Upper lobe of right lung (tissue), 1 donor: Measurements from ENCODE around the gene CCSER1. TPM values are rescaled to one million over a fixed set of nuclear protein-coding genes. Genes with fewer than 3 reads are reported as not detected.
"Not testable (repeated sequence)": the region's sequence is repeated elsewhere in the genome, so short reads cannot be mapped to it uniquely, and the experiment has no call there.

Experiments
- ATAC-seq: fragments of 200-7000 bp; cut with Tn5 transposase; one replicate; pipeline ENCODE4 v1.9.1; 2020; ENCODE audit warnings: mild to moderate bottlenecking, moderate library complexity
- DNase-seq: peaks from one replicate; pipeline ENCODE4 v3.0.0-alpha.2; 2020
- H3K27ac ChIP-seq: fragments of 200-600 bp; one replicate; pipeline ENCODE4 v1.8.0; 2022
- H3K27me3 ChIP-seq: fragments of 200-600 bp; one replicate; pipeline ENCODE4 v1.8.0; 2022; ENCODE audit warnings: mild to moderate bottlenecking
- H3K36me3 ChIP-seq: fragments of 200-600 bp; one replicate; pipeline ENCODE4 v1.8.0; 2022
- H3K4me1 ChIP-seq: fragments of 200-600 bp; one replicate; pipeline ENCODE4 v1.8.0; 2022
- H3K4me3 ChIP-seq: fragments of 200-600 bp; one replicate; pipeline ENCODE4 v1.8.0; 2022; ENCODE audit warnings: mild to moderate bottlenecking
- H3K9me3 ChIP-seq: fragments of 200-600 bp; one replicate; pipeline ENCODE4 v1.8.0; 2022
- intact Hi-C: fragments of 100-400 bp; cut with DNase I; formaldehyde crosslinking; loops from one replicate; pipeline ENCODE4 v1.11.0; 2022
- total RNA-seq: library from RNA; stranded (reverse); fragmentation: NEBNext Ultra II Directional; extraction: Animal tissue kit (Norgen Biotek cat#: 25700); gene quantifications from one replicate; pipeline ENCODE4 v1.2.1, GENCODE V29; 2021
- TF ChIP-seq, protein P1 (sequence below): fragments of 200-600 bp; IDR thresholded peaks from one replicate; pipeline ENCODE4 v1.8.0; 2022; ENCODE audit warnings: antibody characterized with exemption
- donor health status: DM: no; HTN: yes; CAD: no; lungs with severe emphysema.

CCSER1 gene
- total RNA-seq, 1 donor from 2014 or later = 7.4 TPM

DNA sequence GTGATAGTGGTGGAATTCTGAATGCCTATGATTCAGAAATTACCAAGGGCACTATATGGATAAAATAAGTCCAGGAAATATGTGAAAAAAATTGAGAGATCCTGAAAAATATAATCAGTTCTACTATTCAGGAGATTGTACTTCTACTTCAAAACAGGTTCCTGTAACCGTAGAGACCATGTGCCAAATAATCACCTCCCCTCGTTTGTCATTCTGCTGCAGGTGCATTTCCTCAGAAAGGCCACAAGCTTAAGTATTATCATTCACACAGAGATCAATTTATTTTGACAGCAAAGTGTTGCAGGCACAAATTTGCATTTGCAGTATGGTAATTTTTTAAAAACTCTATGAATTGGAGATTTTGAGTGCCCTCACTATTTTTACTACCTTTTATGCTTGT is 1000.0 kb downstream of the CCSER1 start:
- H3K4me3 ChIP-seq = no peak overlapping the region
- ATAC-seq (no peak), DNase-seq (no peak)
- no peaks in the 10 kb centered on the region for H3K36me3 ChIP-seq
- no peak overlapping the region for H3K27ac ChIP-seq
- H3K9me3 ChIP-seq = no peaks in the 10 kb centered on the region
- H3K27me3 ChIP-seq = no peaks in the 10 kb centered on the region
- intact Hi-C loops = no loop called here
- no peaks in the 10 kb centered on the region for H3K4me1 ChIP-seq
- TF ChIP-seq, protein P1, sequence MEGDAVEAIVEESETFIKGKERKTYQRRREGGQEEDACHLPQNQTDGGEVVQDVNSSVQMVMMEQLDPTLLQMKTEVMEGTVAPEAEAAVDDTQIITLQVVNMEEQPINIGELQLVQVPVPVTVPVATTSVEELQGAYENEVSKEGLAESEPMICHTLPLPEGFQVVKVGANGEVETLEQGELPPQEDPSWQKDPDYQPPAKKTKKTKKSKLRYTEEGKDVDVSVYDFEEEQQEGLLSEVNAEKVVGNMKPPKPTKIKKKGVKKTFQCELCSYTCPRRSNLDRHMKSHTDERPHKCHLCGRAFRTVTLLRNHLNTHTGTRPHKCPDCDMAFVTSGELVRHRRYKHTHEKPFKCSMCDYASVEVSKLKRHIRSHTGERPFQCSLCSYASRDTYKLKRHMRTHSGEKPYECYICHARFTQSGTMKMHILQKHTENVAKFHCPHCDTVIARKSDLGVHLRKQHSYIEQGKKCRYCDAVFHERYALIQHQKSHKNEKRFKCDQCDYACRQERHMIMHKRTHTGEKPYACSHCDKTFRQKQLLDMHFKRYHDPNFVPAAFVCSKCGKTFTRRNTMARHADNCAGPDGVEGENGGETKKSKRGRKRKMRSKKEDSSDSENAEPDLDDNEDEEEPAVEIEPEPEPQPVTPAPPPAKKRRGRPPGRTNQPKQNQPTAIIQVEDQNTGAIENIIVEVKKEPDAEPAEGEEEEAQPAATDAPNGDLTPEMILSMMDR = no peak

DNA sequence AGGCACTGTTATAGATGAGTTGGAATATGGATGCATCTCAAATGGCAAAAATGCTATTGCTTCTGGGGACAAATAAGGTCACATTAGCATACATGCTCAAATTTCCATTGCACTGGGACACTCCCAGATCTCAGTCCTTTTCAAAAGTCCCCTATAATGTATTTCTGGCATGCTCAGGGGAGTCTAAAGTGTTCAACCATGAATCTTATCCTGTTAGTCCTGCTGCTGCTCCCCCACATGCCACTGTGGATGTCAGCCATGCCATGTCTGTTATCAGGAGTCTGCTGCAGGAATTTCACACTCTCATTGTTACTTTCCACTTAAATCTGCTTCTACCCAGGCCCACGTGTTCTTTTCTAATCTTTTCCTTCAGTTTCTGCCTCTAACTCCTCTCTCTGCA is 1000.6 kb downstream of the CCSER1 start:
- DNase-seq (no peak), ATAC-seq (no peak)
- no peak overlapping the region for H3K27ac ChIP-seq
- H3K4me1 ChIP-seq = no peaks in the 10 kb centered on the region
- intact Hi-C loops = no loop called here
- no peaks in the 10 kb centered on the region for H3K36me3 ChIP-seq
- no peak overlapping the region for H3K4me3 ChIP-seq
- TF ChIP-seq, protein P1 = no peak
- H3K27me3 ChIP-seq = no peaks in the 10 kb centered on the region
- H3K9me3 ChIP-seq = no peaks in the 10 kb centered on the region

DNA sequence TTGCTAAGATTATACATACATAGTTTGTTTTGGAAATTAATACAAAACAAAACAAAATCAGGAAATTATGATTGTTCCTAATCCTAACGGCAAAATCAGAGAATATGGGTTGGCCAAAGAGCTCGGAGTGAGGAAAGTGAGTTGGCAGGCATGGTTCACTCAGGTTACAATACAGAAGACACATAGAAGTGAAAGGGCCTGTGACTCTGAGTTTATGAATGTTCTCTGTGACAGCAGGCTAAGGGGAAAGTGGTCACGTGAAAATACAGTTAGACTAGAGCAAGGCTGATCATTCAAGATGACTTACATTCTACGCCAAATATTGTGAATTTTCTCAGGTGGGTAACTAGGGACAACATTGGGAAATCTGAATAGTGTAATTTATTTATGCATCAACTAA is 1001.3 kb downstream of the CCSER1 start:
- no peak overlapping the region for H3K4me3 ChIP-seq
- H3K4me1 ChIP-seq = no peaks in the 10 kb centered on the region
- no peaks in the 10 kb centered on the region for H3K27me3 ChIP-seq
- TF ChIP-seq, protein P1 = no peak
- H3K9me3 ChIP-seq = no peaks in the 10 kb centered on the region
- H3K27ac ChIP-seq = no peak overlapping the region
- intact Hi-C loops = no loop called here
- H3K36me3 ChIP-seq = no peaks in the 10 kb centered on the region
- ATAC-seq (no peak), DNase-seq (no peak)

DNA sequence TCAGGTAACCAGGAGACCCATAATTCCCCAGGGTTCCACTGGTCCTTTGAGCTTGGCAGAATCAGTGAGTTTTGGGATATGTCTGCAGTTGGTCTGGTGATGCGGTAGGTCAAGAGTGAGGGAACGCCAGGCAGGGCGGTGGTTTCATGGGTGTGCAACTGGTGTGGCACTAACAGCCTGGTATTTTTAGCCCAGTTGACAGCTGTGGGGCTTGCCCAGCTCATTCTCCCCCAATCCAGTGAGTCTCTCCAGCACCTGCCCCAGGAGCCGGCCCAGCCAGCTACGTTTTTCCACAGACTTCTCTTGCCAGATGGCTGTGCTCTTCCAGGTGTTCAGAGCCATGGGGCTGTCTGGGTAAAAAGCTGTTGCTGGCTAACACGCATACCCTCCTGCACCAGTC is 1019.9 kb downstream of the CCSER1 start:
- intact Hi-C loops = no loop called here

DNA sequence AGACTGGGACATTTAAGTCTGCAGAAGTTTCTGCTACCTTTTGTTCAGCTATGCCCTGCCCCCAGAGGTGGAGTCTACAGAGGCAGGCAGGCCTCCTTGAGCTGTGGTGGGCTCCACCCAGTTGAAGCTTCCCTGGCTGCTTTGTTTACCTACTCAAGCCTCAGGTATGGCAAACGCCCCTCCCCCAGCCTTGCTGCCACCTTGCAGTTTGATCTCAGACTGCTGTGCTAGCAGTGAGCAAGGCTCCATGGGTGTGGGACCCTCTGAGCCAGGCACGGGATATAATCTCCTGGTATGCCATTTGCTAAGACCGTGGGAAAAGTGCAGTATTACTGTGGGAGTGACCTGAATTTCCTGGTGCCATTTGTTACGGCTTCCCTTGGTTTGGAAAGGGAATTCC is 1026.8 kb downstream of the CCSER1 start:
- H3K4me3 ChIP-seq, H3K9me3 ChIP-seq, ATAC-seq, H3K27me3 ChIP-seq, H3K36me3 ChIP-seq, H3K4me1 ChIP-seq, DNase-seq, H3K27ac ChIP-seq, intact Hi-C loops: not testable (repeated sequence)

More for the DNA sequence above, 1019.9 kb downstream of the CCSER1 start:
- no peak overlapping the region for H3K4me3 ChIP-seq
- H3K4me1 ChIP-seq = no peaks in the 10 kb centered on the region
- no peaks in the 10 kb centered on the region for H3K36me3 ChIP-seq
- no peak overlapping the region for H3K27ac ChIP-seq
- H3K9me3 ChIP-seq = no peaks in the 10 kb centered on the region
- DNase-seq = no peak
- TF ChIP-seq, protein P1 = no peak
- no peaks in the 10 kb centered on the region for H3K27me3 ChIP-seq
- ATAC-seq = no peak

DNA sequence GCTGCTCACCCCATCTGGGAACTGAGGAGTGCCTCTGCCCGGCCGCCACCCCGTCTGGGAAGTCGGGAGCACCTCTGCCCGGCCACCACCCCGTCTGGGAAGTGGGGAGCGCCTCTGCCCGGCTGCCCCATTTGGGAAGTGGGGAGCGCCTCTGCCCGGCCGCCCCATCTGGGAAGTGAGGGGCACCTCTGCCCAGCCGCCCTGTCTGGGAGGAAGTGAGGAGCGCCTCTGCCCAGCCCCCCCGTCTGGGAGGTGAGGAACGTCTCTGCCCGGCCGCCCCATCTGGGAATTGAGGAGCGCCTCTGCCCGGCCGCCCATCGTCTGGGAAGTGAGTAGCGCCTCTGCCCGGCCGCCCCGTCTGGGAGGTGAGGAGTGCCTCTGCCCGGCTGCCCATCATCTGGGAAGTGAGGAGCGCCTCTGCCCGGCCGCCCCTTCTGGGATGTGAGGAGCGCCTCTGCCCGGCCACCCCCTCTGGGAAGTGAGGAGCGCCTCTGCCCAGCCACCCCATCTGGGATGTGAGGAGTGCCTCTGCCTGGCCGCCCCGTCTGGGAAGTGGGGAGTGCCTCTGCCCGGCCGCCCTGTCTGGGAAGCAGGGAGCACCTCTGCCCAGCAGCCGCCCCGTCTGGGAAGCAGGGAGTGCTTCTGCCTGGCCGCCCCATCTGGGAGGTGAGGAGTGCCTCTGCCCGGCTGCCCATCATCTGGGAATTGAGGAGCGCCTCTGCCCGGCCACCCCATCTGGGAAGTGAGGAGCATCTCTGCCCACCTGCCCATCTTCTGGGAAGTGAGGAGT is 1040.9 kb downstream of the CCSER1 start:
- H3K27me3 ChIP-seq, H3K27ac ChIP-seq, H3K36me3 ChIP-seq, H3K4me3 ChIP-seq, H3K4me1 ChIP-seq, intact Hi-C loops, ATAC-seq, H3K9me3 ChIP-seq, DNase-seq: not testable (repeated sequence)

DNA sequence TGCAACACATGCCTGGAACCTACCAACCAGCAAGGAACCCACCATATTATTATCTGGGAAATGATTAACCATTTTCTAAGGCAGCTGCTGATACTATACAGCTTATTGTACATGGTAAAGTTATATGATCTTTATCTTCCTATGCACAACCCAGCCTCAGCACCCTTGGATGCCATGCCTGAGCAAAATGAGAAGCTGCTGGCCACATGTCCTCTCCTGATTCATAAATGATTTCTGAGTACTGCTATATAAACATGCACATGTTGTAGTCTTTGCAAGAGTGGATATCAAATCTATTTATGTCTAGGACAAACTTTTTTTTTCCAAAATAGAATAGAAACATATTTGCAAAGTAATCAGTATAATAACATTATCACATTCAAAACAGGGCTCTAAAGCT is 1043.6 kb downstream of the CCSER1 start:
- Histone ChIP-seq H3K9me3 (peaks cover 5% of the 10 kb centered on the region), H3K27ac (no peak overlapping the region), H3K4me3 (no peak overlapping the region), H3K27me3 (no peaks in the 10 kb centered on the region), H3K4me1 (no peaks in the 10 kb centered on the region), H3K36me3 (no peaks in the 10 kb centered on the region)
- intact Hi-C loops = no loop called here
- DNase-seq (no peak), ATAC-seq (no peak)
- TF ChIP-seq, protein P1 = no peak
